GM13976 (cell line): ENCODE data around the gene RUBCNL.

Experiments
- DNase-seq: peaks from one replicate; pipeline ENCODE4 v3.0.0; 2012; ENCODE audit warnings: low spot score
- in situ Hi-C: fragments of 300-500 bp; cut with MboI; formaldehyde crosslinking; loops from one replicate; pipeline ENCODE4 v1.12.0; 2022; ENCODE audit warnings: low sequenced_read_pairs, mixed read lengths, inconsistent platforms; ENCODE audit not compliant: unreplicated experiment
- TF ChIP-seq, protein P1 (sequence below): IDR thresholded peaks from 2 replicates; pipeline ENCODE4 v1.5.1; 2012; ENCODE audit warnings: borderline replicate concordance, mild to moderate bottlenecking; ENCODE audit not compliant: insufficient read depth; ENCODE audit errors: extremely low read depth, missing control alignments, control extremely low read depth

Gene RUBCNL

DNA sequence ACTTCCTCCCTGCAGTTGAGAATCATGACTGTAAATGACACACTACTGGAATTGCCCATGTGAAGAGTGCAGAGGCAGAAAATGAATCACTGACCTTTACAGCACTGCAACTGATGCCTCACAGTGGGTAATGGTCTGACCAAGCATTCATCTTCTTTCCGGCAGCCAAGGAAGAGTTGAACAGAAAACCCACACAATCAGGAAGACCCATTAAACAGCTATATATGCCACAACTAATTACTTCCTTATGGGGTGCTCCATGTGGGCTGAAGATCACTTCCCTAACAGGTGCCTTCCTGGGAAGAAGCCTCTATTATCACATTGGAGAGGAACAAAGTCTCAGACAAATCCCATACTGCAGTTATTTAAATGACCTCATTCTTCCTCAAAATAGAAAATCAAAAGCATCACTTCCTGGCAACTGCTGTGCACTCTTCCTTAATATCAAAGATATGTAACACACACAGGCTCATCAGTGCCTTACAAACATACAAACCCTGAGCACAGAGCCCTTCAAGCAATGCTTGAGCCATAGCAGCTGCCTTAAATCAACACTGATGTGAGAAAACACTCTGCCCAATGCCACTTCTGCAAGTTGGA, 45.8 kb downstream of the RUBCNL start:
- TF ChIP-seq, protein P1, sequence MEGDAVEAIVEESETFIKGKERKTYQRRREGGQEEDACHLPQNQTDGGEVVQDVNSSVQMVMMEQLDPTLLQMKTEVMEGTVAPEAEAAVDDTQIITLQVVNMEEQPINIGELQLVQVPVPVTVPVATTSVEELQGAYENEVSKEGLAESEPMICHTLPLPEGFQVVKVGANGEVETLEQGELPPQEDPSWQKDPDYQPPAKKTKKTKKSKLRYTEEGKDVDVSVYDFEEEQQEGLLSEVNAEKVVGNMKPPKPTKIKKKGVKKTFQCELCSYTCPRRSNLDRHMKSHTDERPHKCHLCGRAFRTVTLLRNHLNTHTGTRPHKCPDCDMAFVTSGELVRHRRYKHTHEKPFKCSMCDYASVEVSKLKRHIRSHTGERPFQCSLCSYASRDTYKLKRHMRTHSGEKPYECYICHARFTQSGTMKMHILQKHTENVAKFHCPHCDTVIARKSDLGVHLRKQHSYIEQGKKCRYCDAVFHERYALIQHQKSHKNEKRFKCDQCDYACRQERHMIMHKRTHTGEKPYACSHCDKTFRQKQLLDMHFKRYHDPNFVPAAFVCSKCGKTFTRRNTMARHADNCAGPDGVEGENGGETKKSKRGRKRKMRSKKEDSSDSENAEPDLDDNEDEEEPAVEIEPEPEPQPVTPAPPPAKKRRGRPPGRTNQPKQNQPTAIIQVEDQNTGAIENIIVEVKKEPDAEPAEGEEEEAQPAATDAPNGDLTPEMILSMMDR, result no peak
- in situ Hi-C loops, result no loop called here
- DNase-seq, result peak; percentile 32

DNA sequence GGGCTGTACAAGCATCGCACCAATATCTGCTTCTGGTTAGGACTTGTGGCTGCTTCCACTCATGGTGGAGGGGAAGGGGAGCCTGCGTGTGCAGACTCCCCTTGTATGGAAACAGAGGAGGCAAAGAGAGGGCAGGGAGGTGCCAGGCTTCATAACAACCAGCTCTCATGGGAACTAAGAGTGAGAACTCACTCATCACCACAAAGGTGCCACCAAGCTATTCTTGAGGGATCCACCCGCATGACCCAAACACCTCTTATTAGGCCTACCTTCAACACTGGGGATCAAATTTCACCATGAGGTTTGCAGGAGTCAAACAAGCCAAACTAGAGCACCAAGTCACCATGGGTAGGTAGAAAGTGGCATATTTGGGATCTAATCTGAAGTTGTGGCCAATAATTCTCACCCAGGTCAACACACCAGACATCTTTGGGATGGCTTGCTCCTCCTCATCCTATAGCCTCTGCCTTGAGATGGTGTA, 46.4 kb downstream of the RUBCNL start:
- TF ChIP-seq, protein P1, result no peak
- in situ Hi-C loops, result no loop called here
- DNase-seq, result no peak

DNA sequence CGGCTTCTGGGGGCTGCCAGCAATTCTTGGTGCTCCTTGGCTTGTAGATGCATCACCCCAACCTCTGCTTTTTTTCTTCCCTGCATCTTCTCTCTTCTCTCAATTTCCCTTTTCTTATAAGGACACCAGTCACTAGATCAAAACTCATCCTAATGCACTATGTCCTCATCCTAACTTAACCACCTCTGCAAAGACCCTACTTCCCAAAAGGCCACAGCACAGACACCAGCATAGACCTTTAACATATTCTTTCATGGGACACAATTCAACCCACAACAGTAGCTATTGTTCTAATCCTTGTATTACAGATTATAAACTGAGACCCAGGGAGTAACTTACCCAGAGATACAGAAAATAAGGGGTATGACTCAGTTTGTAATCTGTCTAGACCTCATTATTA, 47.0 kb downstream of the RUBCNL start:
- TF ChIP-seq, protein P1, result no peak
- no peak for DNase-seq
- in situ Hi-C loops, result no loop called here

DNA sequence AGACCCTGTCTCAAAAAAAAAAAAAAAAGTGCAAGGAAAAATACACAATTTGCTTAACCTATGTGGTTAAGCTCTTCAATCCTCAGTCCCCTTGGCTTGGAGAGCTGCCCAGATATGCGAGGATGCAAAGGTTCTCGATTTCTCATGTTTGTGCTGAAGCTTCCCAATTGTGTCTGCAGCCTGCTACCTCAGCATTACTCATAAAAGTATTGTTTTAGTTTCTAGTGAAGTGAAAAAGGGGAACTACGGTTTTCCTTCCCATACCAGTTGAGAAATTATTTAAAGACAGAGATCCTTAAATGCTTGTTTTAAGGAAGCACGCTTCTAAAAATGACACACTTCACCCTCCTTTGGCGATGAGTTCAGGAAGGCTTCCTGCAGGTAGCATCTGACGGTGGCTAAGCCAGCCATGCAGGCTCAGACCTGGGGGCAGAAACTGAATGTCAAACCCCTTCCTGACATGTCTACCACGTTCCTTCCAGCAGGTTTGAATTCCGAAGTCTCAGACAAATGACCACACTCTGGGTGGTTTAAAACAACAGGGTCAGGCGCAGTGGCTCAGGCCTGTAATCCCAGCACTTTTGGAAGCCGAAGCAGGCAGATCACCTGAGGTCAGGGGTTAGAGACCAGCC, 47.9 kb downstream of the RUBCNL start:
- in situ Hi-C loops, result no loop called here
- DNase-seq, result peak; percentile 38
- TF ChIP-seq, protein P1, result no peak

DNA sequence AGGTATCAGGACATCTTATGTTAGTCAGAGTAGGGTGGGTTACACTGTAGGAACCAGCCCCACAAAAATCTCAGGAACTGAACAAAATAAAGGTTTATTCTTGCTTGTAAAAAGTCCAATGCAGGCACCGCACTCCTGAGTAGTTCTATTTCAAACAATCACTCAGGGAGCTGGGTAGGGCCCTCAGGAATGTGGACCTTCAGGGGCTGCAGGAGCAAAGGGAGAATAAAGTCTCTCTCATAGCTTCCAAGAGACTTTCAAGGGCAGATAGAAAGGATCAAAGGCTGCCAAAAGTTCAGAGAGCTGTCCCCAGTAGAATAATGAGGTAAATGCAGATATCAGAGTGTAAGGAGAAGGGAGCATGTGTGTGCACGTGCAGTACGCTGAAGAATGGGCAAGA, 49.4 kb downstream of the RUBCNL start:
- DNase-seq, result no peak
- in situ Hi-C loops, result no loop called here
- TF ChIP-seq, protein P1, result no peak

DNA sequence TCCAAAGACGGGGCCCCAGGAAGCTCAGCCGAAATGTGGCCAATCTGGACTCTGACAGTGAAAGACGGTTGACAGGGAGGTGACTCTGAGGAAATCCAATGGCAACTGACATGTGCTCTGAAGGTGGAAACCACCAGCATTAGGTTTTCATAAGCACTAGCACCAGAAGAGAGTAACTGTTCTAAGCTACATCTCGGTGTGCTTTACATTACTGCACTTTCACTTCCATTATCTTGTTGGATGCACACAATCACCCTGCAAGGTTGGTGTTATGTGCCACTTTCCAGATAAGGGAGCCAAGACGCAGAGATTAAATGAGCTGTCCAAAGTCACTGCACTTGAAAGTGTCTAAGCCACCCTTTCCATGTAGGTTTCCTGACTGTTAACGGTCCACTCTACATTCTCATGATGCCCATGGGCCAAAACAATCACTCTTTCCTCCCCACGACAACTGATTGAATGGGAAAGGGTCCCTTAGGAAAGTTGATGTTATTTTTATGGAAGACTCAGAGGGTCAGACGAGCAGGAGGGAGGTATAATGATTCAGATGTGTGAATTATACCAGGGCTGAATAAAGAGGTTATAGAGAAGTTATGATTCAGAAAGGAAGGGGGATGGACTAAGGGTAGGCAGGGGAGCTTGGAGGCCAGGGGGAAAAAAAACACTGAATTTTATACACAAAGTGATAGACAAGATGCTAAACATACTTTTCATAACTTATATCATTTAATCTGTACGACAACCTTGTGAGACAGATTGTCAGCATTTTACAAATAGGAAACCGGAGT, 52.8 kb downstream of the RUBCNL start:
- in situ Hi-C loops, result no loop called here
- DNase-seq, result peak; percentile 33
- TF ChIP-seq, protein P1, result no peak
